GM12801 (cell line): ENCODE data around the gene DNAJC16.

Source experiments
- TF ChIP-seq, protein P1 (sequence below): IDR thresholded peaks from one replicate; pipeline ENCODE4 v1.5.1; 2011; ENCODE audit warnings: control low read depth; ENCODE audit not compliant: insufficient read length; ENCODE audit errors: extremely low read depth

DNAJC16 gene

GRCh38 chr1:15489052-15489736, 37.5 kb upstream of the DNAJC16 start:
- TF ChIP-seq, protein P1, sequence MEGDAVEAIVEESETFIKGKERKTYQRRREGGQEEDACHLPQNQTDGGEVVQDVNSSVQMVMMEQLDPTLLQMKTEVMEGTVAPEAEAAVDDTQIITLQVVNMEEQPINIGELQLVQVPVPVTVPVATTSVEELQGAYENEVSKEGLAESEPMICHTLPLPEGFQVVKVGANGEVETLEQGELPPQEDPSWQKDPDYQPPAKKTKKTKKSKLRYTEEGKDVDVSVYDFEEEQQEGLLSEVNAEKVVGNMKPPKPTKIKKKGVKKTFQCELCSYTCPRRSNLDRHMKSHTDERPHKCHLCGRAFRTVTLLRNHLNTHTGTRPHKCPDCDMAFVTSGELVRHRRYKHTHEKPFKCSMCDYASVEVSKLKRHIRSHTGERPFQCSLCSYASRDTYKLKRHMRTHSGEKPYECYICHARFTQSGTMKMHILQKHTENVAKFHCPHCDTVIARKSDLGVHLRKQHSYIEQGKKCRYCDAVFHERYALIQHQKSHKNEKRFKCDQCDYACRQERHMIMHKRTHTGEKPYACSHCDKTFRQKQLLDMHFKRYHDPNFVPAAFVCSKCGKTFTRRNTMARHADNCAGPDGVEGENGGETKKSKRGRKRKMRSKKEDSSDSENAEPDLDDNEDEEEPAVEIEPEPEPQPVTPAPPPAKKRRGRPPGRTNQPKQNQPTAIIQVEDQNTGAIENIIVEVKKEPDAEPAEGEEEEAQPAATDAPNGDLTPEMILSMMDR, result no peak

DNA sequence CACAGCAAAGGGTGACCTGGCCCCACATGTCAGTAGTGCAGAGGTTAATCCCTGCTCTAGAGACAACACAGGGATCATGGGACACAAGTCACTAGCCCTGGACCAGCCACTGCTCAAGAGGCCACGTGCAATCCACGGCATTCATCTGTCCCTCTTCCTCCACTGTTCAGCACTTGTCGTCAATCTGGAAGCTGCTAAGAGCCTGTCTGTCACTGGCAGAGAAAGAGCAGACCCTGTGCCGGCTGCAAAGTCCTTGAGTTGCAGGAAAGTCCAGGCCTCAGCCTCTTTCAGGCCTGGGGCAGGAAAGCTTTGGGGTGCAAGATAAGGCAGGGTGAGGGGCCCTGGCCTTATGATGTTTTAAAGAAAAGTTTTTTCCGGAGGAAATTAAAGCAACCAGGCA, 34.1 kb upstream of the DNAJC16 start:
- TF ChIP-seq, protein P1, result no peak

GRCh38 chr1:15493869-15494390, 32.7 kb upstream of the DNAJC16 start:
- TF ChIP-seq, protein P1, result no peak

GRCh38 chr1:15500184-15501178, 26.2 kb upstream of the DNAJC16 start:
- TF ChIP-seq, protein P1, result no peak

- TF ChIP-seq, protein P1, result no peak
Observed at GRCh38 chr1:15501208-15502032, 25.2 kb upstream of the DNAJC16 start.

DNA sequence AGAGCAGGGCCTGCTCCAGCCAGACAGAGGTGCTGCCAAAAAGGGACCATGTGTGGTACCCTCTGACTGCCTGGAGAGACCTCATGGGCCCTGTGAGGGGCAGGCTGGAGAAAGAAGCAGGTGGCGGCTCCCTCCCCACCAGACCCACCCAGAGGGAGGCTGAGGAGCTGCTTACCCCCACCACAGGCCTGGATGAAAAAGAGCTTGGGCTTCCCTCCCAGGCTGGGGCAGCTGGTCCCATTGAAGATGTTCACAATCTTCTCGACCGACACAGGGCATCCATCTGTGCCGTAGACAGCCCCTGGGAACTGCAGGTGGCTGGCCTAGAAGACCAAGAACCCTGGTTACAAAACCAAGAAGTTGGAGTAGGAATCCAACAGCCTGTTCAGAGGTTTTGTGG, 22.2 kb upstream of the DNAJC16 start:
- TF ChIP-seq, protein P1, result no peak
